AG09309 (cell line): ENCODE measurements around the gene BBLN.

Experiments used
- DNase-seq: peaks from one replicate; pipeline ENCODE4 v3.0.0-alpha.2; 2010; ENCODE audit warnings: low read depth
- H3K4me3 ChIP-seq: 2 replicates; pipeline ENCODE4 v1.5.1; 2011; ENCODE audit warnings: mild to moderate bottlenecking, low read depth, low read length, moderate library complexity; ENCODE audit not compliant: control insufficient read depth
- TF ChIP-seq, protein P1 (sequence below): IDR thresholded peaks from 2 replicates; pipeline ENCODE4 v1.5.1; 2011; ENCODE audit warnings: mild to moderate bottlenecking, low read depth, low read length, inconsistent platforms; ENCODE audit not compliant: insufficient read depth, control insufficient read depth; ENCODE audit errors: missing control alignments

Gene BBLN

DNA sequence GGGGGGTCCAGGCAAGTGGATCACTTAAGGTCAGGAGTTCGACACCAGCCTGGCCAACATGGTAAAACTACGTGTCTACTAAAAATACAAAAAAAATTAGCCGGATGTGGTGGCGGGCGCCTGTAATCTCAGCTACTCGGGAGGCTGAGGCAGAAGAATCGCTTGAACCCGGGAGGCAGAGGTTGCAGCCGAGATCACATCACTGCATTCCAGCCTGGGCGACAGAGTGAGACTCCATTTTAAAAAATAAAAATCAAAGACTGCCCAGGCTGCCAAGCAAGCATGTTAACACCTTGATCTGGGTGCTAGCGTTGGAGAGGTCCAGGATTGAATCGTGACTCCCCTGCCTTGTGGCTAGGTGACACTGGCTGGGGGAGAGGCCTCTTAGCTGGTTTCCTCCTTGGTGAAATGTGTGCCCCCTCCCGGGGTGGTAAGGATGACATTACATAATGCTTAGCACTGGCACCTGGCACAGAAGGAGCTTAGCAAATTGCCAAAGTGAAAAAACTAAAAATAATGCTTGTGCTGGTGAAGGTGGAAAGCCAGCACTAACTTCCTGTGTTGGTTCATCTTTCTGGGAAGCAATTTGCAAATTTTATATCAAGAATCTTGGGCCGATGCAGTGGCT, 33.5 kb downstream of the BBLN start:
- TF ChIP-seq, protein P1, sequence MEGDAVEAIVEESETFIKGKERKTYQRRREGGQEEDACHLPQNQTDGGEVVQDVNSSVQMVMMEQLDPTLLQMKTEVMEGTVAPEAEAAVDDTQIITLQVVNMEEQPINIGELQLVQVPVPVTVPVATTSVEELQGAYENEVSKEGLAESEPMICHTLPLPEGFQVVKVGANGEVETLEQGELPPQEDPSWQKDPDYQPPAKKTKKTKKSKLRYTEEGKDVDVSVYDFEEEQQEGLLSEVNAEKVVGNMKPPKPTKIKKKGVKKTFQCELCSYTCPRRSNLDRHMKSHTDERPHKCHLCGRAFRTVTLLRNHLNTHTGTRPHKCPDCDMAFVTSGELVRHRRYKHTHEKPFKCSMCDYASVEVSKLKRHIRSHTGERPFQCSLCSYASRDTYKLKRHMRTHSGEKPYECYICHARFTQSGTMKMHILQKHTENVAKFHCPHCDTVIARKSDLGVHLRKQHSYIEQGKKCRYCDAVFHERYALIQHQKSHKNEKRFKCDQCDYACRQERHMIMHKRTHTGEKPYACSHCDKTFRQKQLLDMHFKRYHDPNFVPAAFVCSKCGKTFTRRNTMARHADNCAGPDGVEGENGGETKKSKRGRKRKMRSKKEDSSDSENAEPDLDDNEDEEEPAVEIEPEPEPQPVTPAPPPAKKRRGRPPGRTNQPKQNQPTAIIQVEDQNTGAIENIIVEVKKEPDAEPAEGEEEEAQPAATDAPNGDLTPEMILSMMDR, result no peak
- no peak for DNase-seq
- H3K4me3 ChIP-seq, result no peak overlapping the region

- no peak for DNase-seq
- TF ChIP-seq, protein P1, result no peak
- H3K4me3 ChIP-seq, result no peak overlapping the region
These were observed 41.6 kb downstream of the BBLN start for GRCh38 chr9:128201441-128202369.

GRCh38 chr9:128202648-128203023, 42.6 kb downstream of the BBLN start:
- no peak overlapping the region for H3K4me3 ChIP-seq
- DNase-seq, result no peak
- TF ChIP-seq, protein P1, result no peak

GRCh38 chr9:128203024-128203706, 43.1 kb downstream of the BBLN start, which contains the start of gene DNM1:
Gene DNM1, plus strand, starts transcription at chr9:128203379. Its CDS starts 92 bp downstream, at chr9:128203471.
- TF ChIP-seq, protein P1, result peak; percentile 39
- no peak for DNase-seq
- H3K4me3 ChIP-seq, result peak within 1 kb of the TSS; percentile 86

DNA sequence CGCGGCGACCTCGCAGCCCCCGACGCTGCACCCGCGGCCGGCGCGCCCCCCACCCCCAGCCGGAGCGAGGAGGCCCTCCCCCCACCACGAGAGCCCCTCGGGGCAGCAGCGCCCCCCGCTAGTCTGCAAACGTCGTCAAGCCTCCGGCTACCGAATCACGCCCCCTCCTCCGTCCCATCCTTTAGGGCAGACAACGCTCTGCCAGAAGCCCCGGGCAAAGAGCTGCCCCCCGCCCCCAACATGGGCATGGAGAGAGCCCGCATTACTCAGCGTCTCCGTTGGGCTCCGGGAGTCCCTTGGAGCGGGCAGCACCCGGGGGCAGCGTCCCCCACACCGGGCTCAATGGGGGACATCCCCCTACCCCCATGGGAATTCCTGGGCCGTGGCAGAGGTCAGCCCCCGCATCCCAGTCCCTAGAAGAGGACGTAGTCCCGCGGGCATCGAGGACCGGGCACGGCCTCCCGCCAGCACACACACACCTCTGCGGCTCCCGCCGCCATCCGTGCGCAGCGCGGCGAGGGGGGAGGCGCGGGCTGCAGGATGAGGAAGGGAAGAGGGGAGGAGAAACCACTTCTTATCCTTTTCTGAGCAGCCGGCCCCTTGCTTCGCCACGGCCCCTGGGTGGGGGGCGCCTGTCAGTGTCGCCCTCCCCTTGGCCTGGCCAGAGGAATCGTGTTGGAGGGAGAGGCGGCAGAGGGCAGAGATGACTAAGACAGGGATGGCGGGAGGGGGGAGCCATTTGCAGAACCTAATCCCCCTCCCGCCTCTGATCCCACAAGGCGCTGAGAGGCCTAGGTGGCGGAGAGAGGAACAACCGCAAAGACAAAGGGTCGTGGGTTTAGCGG, 43.9 kb downstream of the BBLN start:
- H3K4me3 ChIP-seq, result peak overlapping the region; percentile 86
- TF ChIP-seq, protein P1, result no peak
- no peak for DNase-seq

DNA sequence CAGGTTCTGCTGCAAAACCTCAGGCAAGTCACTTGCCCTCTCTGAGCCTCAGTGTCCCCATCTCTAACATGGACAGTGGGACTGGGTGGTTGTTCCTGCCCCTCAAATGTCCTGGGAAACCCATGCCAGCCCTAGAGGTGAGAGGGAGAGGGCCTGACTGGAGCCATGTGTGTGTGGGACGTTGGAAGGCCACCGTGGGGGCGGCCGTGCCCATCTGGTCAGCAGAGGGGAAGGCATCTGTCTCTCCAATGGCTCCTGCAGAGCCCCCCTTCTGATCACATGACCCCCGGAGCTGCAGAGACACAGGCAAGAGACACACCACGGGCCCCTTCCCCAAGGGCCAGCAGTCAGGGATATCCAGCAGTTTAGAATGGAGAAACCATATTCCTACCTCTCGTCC, 44.8 kb downstream of the BBLN start:
- H3K4me3 ChIP-seq, result peak overlapping the region; percentile 86; the same call in 1 of the 2 replicates
- DNase-seq, result no peak
- TF ChIP-seq, protein P1, result no peak
